Measurements from ENCODE around the gene FARP1. TPM values are rescaled to one million over a fixed set of nuclear protein-coding genes. Genes with fewer than 3 reads are reported as not detected.

FARP1 gene
- total RNA-seq, 4 donors from 2014 or later, result 28.3 to 69.2 (median 36.4) TPM

- H3K27ac ChIP-seq, result no peak overlapping the region
- H3K27me3 ChIP-seq, result no peaks in the 10 kb centered on the region
- H3K36me3 ChIP-seq, result no peaks in the 10 kb centered on the region
- no peak overlapping the region for H3K4me3 ChIP-seq
- H3K4me1 ChIP-seq, result peaks cover 0 to 14% (median 5%) of the 10 kb centered on the region in 3 donors
- ATAC-seq, result no peak
- 88% methylated on average over 1 of the region's 1 CpG for WGBS, 2 donors (ENCODE audit: low coverage in 1 of 2)
- peaks cover 0 to 8% (median 0%) of the 10 kb centered on the region in 3 donors for H3K9me3 ChIP-seq
- TF ChIP-seq POLR2A (IDR thresholded peaks at IDR 0.05) (no peak), CTCF (IDR thresholded peaks at IDR 0.05) (no peak), EP300 (IDR thresholded peaks at IDR 0.05) (no peak)
Measured at GRCh38 chr13:98374750-98375149, 231.9 kb downstream of the FARP1 start.

GRCh38 chr13:98377635-98378378, 234.9 kb downstream of the FARP1 start:
- no peaks in the 10 kb centered on the region for H3K4me1 ChIP-seq
- no peak for ATAC-seq
- H3K4me3 ChIP-seq, result no peak overlapping the region
- no peaks in the 10 kb centered on the region for H3K36me3 ChIP-seq
- H3K27ac ChIP-seq, result no peak overlapping the region
- H3K27me3 ChIP-seq, result no peaks in the 10 kb centered on the region
- TF ChIP-seq EP300 (IDR thresholded peaks at IDR 0.05) (no peak), CTCF (IDR thresholded peaks at IDR 0.05) (no peak), POLR2A (IDR thresholded peaks at IDR 0.05) (no peak), POLR2AphosphoS5 (IDR thresholded peaks at IDR 0.05) (no peak)
- WGBS, 2 donors (ENCODE audit: low coverage in 1 of 2), result 89 to 91% methylated on average over 11 to 13 of the region's 13 CpGs
- peaks cover 0 to 8% (median 0%) of the 10 kb centered on the region in 3 donors for H3K9me3 ChIP-seq

- Histone ChIP-seq H3K9me3 (no peaks in the 10 kb centered on the region), H3K4me3 (no peak overlapping the region), H3K27ac (no peak overlapping the region), H3K36me3 (peaks cover 0 to 42% of the 10 kb centered on the region in 2 donors), H3K27me3 (no peaks in the 10 kb centered on the region), H3K4me1 (no peaks in the 10 kb centered on the region)
- no peak for ATAC-seq
- TF ChIP-seq POLR2AphosphoS5 (IDR thresholded peaks at IDR 0.05) (no peak), CTCF (IDR thresholded peaks at IDR 0.05) (no peak), POLR2A (IDR thresholded peaks at IDR 0.05) (no peak), EP300 (IDR thresholded peaks at IDR 0.05) (no peak)
- WGBS, 2 donors (ENCODE audit: low coverage in 1 of 2), result 85 to 98% methylated on average over 3 to 5 of the region's 5 CpGs
Measured at GRCh38 chr13:98384739-98385138, 241.8 kb downstream of the FARP1 start.

GRCh38 chr13:98385606-98386005, 242.7 kb downstream of the FARP1 start:
- Histone ChIP-seq H3K27me3 (no peaks in the 10 kb centered on the region), H3K27ac (no peak overlapping the region), H3K4me3 (no peak overlapping the region), H3K4me1 (peaks cover 0 to 4% (median 0%) of the 10 kb centered on the region in 3 donors), H3K9me3 (no peaks in the 10 kb centered on the region), H3K36me3 (peaks cover 0 to 51% of the 10 kb centered on the region in 2 donors)
- ATAC-seq, result no peak
- no peak for TF ChIP-seq POLR2A (IDR thresholded peaks at IDR 0.05)
- TF ChIP-seq EP300 (IDR thresholded peaks at IDR 0.05), result no peak
- no peak for TF ChIP-seq CTCF (IDR thresholded peaks at IDR 0.05)
- no peak for TF ChIP-seq POLR2AphosphoS5 (IDR thresholded peaks at IDR 0.05)
- WGBS, 2 donors (ENCODE audit: low coverage in 1 of 2), result 88 to 100% methylated on average over 9 of the region's 10 CpGs

GRCh38 chr13:98386637-98387036, 243.7 kb downstream of the FARP1 start:
- Histone ChIP-seq H3K27ac (no peak overlapping the region), H3K4me3 (no peak overlapping the region), H3K9me3 (no peaks in the 10 kb centered on the region), H3K4me1 (peaks cover 0 to 5% (median 0%) of the 10 kb centered on the region in 3 donors), H3K27me3 (no peaks in the 10 kb centered on the region), H3K36me3 (peaks cover 0 to 61% of the 10 kb centered on the region in 2 donors)
- TF ChIP-seq POLR2AphosphoS5 (IDR thresholded peaks at IDR 0.05) (no peak), POLR2A (IDR thresholded peaks at IDR 0.05) (no peak), CTCF (IDR thresholded peaks at IDR 0.05) (no peak), EP300 (IDR thresholded peaks at IDR 0.05) (no peak)
- 94 to 95% methylated on average over 8 of the region's 8 CpGs for WGBS, 2 donors (ENCODE audit: low coverage in 1 of 2)
- ATAC-seq, result no peak

Data from gastroesophageal sphincter (tissue), 4 donors.